Uterus (tissue), 4 donors: ENCODE measurements around the gene SRRM2. TPM values are rescaled to one million over a fixed set of nuclear protein-coding genes. Genes with fewer than 3 reads are reported as not detected.

Source experiments
- DNase-seq, 2 donors: peaks; one replicate each; pipeline ENCODE4 v3.0.0-alpha.2; 2019 to 2020
- H3K27ac ChIP-seq, 2 donors: fragments of 200-600 bp; sonication (generic); 1 replicate in 1 of 2; 2 replicates in 1 of 2; pipeline ENCODE4 v1.5.1; 2016 to 2018
- H3K27me3 ChIP-seq, 2 donors: fragments of 200-600 bp; sonication (generic); one replicate each; pipeline ENCODE4 v1.5.1; 2018 to 2019; ENCODE audit warnings: control low read depth in 1 of 2
- H3K36me3 ChIP-seq, 2 donors: fragments of 200-600 bp; sonication (generic); one replicate each; pipeline ENCODE4 v1.5.1; 2019; ENCODE audit warnings: control low read depth in 1 of 2
- H3K4me1 ChIP-seq, 2 donors: fragments of 200-600 bp; sonication (generic); one replicate each; pipeline ENCODE4 v1.5.1; 2018 to 2019; ENCODE audit warnings: control low read depth in 1 of 2
- H3K4me3 ChIP-seq, 2 donors: fragments of 200-600 bp; sonication (generic); 1 replicate in 1 of 2; 2 replicates in 1 of 2; pipeline ENCODE4 v1.5.1; 2018 to 2019; ENCODE audit warnings: mild to moderate bottlenecking in 1 of 2
- H3K9me3 ChIP-seq, 2 donors: fragments of 200-600 bp; sonication (generic); one replicate each; pipeline ENCODE4 v1.5.1; 2019; ENCODE audit warnings: control low read depth in 1 of 2
- CTCF ChIP-seq, 4 experiments: fragments of 200-600 bp in 2 of 4; fragments of 450-650 bp in 2 of 4; sonication (generic) in 2 of 4; IDR thresholded peaks; one replicate each; pipeline ENCODE4 v1.5.1; 2016 to 2019; ENCODE audit warnings: antibody characterized with exemption in 4 of 4, mild to moderate bottlenecking in 2 of 4, moderate library complexity in 1 of 4
- POLR2A ChIP-seq, 2 donors: fragments of 450-650 bp; IDR thresholded peaks; one replicate each; pipeline ENCODE4 v1.6.1; 2016; ENCODE audit warnings: antibody characterized with exemption in 2 of 2, mild to moderate bottlenecking in 1 of 2, moderate library complexity in 1 of 2
- intact Hi-C: fragments of 100-400 bp; cut with DNase I; formaldehyde crosslinking; loops from one replicate; pipeline ENCODE4 v1.15.1; 2023; ENCODE audit warnings: low total_unique reads
- total RNA-seq, 4 donors: library from RNA; depleted of rRNA in 3 of 4; stranded (reverse); fragments of >200 nt in 3 of 4; gene quantifications; one replicate each; pipeline versions ENCODE4 v1.1.0 to v1.2.4, GENCODE V29; 2014 to 2023
- donor health status: DM: yes; HTN: yes; CAD: no.

SRRM2 gene
- total RNA-seq, 4 donors from 2014 or later: 92.7 to 900 (median 121) TPM

- no peaks in the 10 kb centered on the region for H3K4me1 ChIP-seq
- H3K9me3 ChIP-seq: no peaks in the 10 kb centered on the region
- no peaks in the 10 kb centered on the region for H3K27me3 ChIP-seq
- TF ChIP-seq POLR2A (IDR thresholded peaks at IDR 0.05): no peak
- TF ChIP-seq CTCF (IDR thresholded peaks at IDR 0.05): no peak
- no peaks in the 10 kb centered on the region for H3K36me3 ChIP-seq
- no peak for DNase-seq
- no peak overlapping the region for H3K4me3 ChIP-seq
- intact Hi-C loops: no loop called here
- H3K27ac ChIP-seq: no peak overlapping the region
These were observed 7.1 kb upstream of the SRRM2 start for GRCh38 chr16:2745116-2745890.

DNA sequence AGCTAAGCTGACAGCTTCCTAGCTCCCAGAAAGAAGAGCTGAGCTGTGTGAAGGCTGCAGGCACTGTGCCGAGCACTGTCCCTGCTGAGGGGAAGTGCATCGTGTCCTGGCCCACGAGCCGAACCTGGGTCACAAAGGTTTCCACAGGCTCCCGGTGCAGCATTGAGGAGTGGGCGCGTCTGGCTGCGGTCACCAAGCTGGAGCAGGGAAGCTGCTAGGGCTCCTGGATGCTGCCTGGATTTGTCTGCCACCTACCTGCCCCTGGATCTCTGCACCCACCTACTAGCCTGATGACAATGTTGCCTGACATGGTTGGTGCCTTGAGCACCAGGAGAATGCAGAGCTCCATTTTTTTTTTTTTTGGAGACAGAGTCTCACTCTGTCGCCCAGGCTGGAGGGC, 6.5 kb upstream of the SRRM2 start:
- Histone ChIP-seq H3K4me3 (no peak overlapping the region), H3K9me3 (no peaks in the 10 kb centered on the region), H3K27me3 (no peaks in the 10 kb centered on the region), H3K36me3 (no peaks in the 10 kb centered on the region), H3K27ac (no peak overlapping the region), H3K4me1 (no peaks in the 10 kb centered on the region)
- no peak for TF ChIP-seq CTCF (IDR thresholded peaks at IDR 0.05)
- no peak for TF ChIP-seq POLR2A (IDR thresholded peaks at IDR 0.05)
- no peak for DNase-seq
- intact Hi-C loops: no loop called here

DNA sequence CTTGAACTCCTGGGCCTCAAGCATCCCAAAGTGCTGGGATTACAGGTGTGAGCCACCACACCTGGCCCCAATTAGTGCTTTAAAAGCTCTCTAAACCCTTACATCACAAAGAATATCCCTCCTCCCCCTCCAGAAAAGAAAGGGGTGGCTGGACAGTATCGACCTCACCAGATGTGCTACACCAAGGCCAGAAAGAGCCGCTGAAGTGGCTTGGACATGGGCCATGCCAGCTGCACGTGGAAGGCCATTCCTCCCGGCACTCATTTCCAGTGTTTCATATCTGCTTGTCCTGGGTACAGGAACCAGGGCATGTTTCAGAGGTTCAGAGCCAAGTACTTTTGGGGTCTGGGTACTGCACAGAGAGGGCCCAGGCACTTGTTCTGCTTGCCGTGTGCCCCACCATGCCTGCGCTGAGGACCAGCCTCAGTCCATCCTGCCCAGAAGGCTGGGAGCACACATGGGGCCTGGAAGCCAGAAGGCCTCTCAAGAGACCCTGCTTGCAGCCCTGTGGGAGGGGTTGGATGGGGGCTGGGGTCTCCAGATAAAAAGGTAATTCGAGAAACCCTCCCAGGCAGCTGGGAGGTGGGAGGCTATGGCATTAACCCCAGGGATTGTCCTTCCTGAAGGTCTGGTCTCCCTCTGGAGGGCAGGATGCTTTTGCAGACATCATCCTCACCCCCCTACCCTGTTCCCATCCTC, 3.5 kb upstream of the SRRM2 start:
- Histone ChIP-seq H3K36me3 (no peaks in the 10 kb centered on the region), H3K9me3 (no peaks in the 10 kb centered on the region), H3K4me1 (no peaks in the 10 kb centered on the region), H3K27me3 (no peaks in the 10 kb centered on the region), H3K27ac (no peak overlapping the region), H3K4me3 (no peak overlapping the region)
- no peak for TF ChIP-seq POLR2A (IDR thresholded peaks at IDR 0.05)
- TF ChIP-seq CTCF (IDR thresholded peaks at IDR 0.05): no peak
- intact Hi-C loops: no loop called here
- DNase-seq: no peak

GRCh38 chr16:2749476-2749875, 3.0 kb upstream of the SRRM2 start:
- Histone ChIP-seq H3K27ac (no peak overlapping the region), H3K4me3 (no peak overlapping the region), H3K9me3 (no peaks in the 10 kb centered on the region), H3K27me3 (no peaks in the 10 kb centered on the region), H3K4me1 (peaks cover 2 to 5% of the 10 kb centered on the region in 2 donors), H3K36me3 (no peaks in the 10 kb centered on the region)
- TF ChIP-seq POLR2A (IDR thresholded peaks at IDR 0.05): no peak
- TF ChIP-seq CTCF (IDR thresholded peaks at IDR 0.05): no peak
- intact Hi-C loops: no loop called here
- no peak for DNase-seq

DNA sequence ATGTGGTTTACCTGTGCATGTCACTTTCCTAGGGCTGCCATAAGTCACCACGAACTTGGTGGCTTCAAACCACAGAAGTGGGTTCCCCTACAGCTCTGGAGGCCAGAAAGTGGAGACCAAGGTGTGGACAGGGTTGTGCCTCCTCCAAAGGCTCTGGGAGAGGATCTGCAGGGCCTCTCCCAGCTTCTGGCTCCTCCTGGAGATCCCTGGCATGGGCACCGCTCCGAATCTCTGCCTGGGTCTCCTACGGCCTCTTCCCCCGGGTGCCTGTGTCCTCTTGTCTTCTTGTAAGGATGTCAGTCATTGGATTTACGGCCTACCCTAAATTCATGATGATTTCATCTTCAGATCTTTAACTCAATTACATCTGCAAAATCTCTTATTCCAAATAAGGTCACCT, 2.5 kb upstream of the SRRM2 start:
- H3K27me3 ChIP-seq: no peaks in the 10 kb centered on the region
- DNase-seq: no peak
- no peaks in the 10 kb centered on the region for H3K36me3 ChIP-seq
- H3K4me1 ChIP-seq: peaks cover 7 to 10% of the 10 kb centered on the region in 2 donors
- no peaks in the 10 kb centered on the region for H3K9me3 ChIP-seq
- no peak overlapping the region for H3K4me3 ChIP-seq
- no peak overlapping the region for H3K27ac ChIP-seq
- TF ChIP-seq POLR2A (IDR thresholded peaks at IDR 0.05): no peak
- no peak for TF ChIP-seq CTCF (IDR thresholded peaks at IDR 0.05)
- intact Hi-C loops: no loop called here
